Gastrocnemius medialis (tissue), 4 donors: ENCODE results near the gene MAN1C1. TPM values are rescaled to one million over a fixed set of nuclear protein-coding genes. Genes with fewer than 3 reads are reported as not detected.

Experiments
- ATAC-seq, 2 donors: fragments of 150-250 bp; one replicate each; pipeline ENCODE4 v1.9.1; 2016
- DNase-seq, 2 donors: peaks; one replicate each; pipeline ENCODE4 v3.0.0-alpha.2; 2019
- H3K27ac ChIP-seq, 4 donors: fragments of 200-600 bp; sonication (generic); 1 replicate in 1 of 4; 2 replicates in 3 of 4; pipeline ENCODE4 v1.5.1; 2016 to 2018; ENCODE audit warnings: mild to moderate bottlenecking in 2 of 4, moderate library complexity in 1 of 4
- H3K27me3 ChIP-seq, 3 donors: fragments of 200-600 bp; sonication (generic) in 2 of 3; 1 replicate in 1 of 3; 2 replicates in 2 of 3; pipeline versions ENCODE4 v1.5.1 to v1.6.0; 2016 to 2019; ENCODE audit warnings: mild to moderate bottlenecking in 1 of 3, moderate library complexity in 1 of 3
- H3K36me3 ChIP-seq, 2 donors: fragments of 200-600 bp; sonication (generic) in 1 of 2; one replicate each; pipeline ENCODE4 v1.5.1; 2017 to 2018
- H3K4me1 ChIP-seq, 2 donors: fragments of 200-600 bp; sonication (generic) in 1 of 2; one replicate each; pipeline ENCODE4 v1.5.1; 2016 to 2017; ENCODE audit warnings: mild to moderate bottlenecking in 2 of 2
- H3K4me3 ChIP-seq, 4 donors: fragments of 200-600 bp; sonication (generic) in 3 of 4; 1 replicate in 1 of 4; 2 replicates in 3 of 4; pipeline ENCODE4 v1.5.1; 2016 to 2019; ENCODE audit warnings: mild to moderate bottlenecking in 2 of 4
- H3K9me3 ChIP-seq, 3 donors: fragments of 200-600 bp; sonication (generic) in 2 of 3; 1 replicate in 1 of 3; 2 replicates in 2 of 3; pipeline ENCODE4 v1.5.1; 2016 to 2019
- POLR2A ChIP-seq, 2 donors: fragments of 450-650 bp; IDR thresholded peaks; one replicate each; pipeline ENCODE4 v1.6.1; 2017; ENCODE audit warnings: antibody characterized with exemption in 2 of 2, mild to moderate bottlenecking in 2 of 2, moderate library complexity in 2 of 2
- in situ Hi-C, 4 donors: fragments of 200-750 bp; cut with MboI; loops; one replicate each; pipeline versions ENCODE4 v1.15.0 to v1.8.0; 2017; ENCODE audit warnings: low sequenced_read_pairs in 4 of 4
- intact Hi-C: fragments of 100-400 bp; cut with DNase I; formaldehyde crosslinking; loops from one replicate; pipeline ENCODE4 v1.15.1; 2023; ENCODE audit warnings: low total_unique reads
- total RNA-seq, 4 donors: library from RNA; depleted of rRNA; stranded (reverse); fragments of >200 nt; gene quantifications; one replicate each; pipeline versions ENCODE4 v1.1.0 to v1.2.3, GENCODE V29; 2016
- TF ChIP-seq, protein P1 (sequence below), 5 experiments: fragments of 450-650 bp in 3 of 5; fragments of 200-600 bp in 2 of 5; sonication (generic) in 2 of 5; IDR thresholded peaks in 4 of 5; conservative IDR thresholded peaks in 1 of 5; 1 replicate in 4 of 5; 2 replicates in 1 of 5; pipeline ENCODE4 v1.5.1; 2016 to 2019; ENCODE audit warnings: antibody characterized with exemption in 5 of 5, mild to moderate bottlenecking in 3 of 5, moderate library complexity in 3 of 5

Gene MAN1C1
- total RNA-seq, 4 donors from 2014 or later = 2.0 to 4.4 (median 2.5) TPM

DNA sequence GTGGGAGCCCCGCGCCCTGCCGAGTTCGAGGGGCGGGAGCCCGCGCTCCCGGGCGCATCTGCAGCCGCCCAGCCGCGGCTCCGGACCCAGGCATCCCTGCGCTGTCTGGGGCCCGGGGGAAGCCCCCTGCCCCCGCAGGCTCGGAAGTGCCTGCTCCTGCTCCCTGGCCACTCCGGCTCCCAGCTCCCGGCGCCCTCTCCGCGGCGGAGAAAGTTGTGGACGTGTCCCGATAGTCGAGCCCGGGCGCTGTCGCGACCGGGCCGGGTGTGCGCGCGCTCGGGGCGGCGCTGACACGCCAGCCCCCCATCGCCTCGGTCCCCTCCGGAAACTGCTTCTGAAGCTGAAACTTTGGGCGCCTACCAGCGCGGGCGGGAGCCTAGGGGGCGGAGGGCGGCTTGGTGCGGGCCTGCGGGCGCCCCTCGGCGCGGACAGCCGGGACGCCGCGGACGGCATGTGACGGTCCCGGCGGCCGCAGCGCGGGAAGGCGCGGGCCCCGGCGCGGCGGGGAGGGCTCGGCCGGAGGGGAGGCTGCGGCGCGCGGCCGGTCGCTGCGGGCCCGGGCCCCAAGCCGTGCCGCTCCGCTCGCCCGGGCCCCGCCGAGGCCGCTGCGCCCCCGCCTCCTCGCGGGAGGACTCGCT, 515 bp downstream of the MAN1C1 start:
- in situ Hi-C loops = loop anchor here in 1 of 4 donors (25.0 kb wide), 1 partner anchor 120 kb away; no protein-coding TSS in a partner anchor
- DNase-seq = no peak

DNA sequence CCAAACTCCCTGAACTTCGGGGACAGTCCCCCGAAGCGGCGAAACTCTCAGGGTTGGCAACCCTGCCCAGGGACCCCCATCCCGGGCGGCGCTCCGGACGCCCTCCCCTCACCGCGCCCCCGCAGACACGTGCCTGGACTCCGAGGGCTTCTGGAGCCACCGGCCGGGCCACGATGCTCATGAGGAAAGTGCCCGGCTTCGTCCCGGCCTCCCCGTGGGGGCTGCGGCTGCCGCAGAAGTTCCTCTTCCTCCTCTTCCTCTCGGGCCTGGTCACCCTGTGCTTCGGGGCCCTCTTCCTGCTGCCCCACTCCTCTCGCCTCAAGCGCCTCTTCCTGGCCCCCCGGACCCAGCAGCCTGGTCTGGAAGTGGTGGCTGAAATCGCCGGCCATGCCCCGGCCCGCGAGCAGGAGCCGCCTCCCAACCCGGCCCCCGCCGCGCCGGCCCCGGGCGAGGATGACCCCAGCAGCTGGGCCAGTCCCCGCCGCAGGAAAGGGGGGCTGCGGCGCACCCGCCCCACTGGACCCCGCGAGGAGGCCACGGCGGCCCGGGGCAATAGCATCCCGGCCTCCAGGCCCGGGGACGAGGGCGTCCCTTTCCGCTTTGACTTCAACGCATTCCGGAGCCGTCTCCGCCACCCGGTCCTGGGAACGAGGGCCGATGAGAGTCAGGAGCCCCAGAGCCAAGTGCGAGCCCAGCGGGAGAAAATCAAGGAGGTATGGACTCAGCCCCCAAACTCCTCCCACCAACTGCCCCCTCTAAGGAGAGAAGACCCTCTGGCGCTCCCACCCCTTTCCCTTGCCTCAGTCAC, 1.2 kb downstream of the MAN1C1 start:
- Histone ChIP-seq H3K9me3 (no peaks in the 10 kb centered on the region), H3K4me3 (peak overlapping the region; percentile 49 to 82 (median 66)), H3K27me3 (no peaks in the 10 kb centered on the region), H3K27ac (peak overlapping the region; percentile 0 to 43 (median 22)), H3K4me1 (peaks cover 20 to 32% of the 10 kb centered on the region in 2 donors), H3K36me3 (no peaks in the 10 kb centered on the region)
- intact Hi-C loops = loop anchor here (1.0 to 2.0 kb wide), 5 partner anchors 15 to 187 kb away; partner anchors contain the start of gene LDLRAP1
- ATAC-seq (no peak), DNase-seq (no peak)
- in situ Hi-C loops = loop anchor here in 1 of 4 donors (25.0 kb wide), 1 partner anchor 119 kb away; no protein-coding TSS in a partner anchor
- TF ChIP-seq POLR2A (IDR thresholded peaks at IDR 0.05) = no peak
- TF ChIP-seq, protein P1, sequence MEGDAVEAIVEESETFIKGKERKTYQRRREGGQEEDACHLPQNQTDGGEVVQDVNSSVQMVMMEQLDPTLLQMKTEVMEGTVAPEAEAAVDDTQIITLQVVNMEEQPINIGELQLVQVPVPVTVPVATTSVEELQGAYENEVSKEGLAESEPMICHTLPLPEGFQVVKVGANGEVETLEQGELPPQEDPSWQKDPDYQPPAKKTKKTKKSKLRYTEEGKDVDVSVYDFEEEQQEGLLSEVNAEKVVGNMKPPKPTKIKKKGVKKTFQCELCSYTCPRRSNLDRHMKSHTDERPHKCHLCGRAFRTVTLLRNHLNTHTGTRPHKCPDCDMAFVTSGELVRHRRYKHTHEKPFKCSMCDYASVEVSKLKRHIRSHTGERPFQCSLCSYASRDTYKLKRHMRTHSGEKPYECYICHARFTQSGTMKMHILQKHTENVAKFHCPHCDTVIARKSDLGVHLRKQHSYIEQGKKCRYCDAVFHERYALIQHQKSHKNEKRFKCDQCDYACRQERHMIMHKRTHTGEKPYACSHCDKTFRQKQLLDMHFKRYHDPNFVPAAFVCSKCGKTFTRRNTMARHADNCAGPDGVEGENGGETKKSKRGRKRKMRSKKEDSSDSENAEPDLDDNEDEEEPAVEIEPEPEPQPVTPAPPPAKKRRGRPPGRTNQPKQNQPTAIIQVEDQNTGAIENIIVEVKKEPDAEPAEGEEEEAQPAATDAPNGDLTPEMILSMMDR (IDR thresholded peaks at IDR 0.05 in 4 of 5, conservative IDR thresholded peaks at IDR 0.05 in 1 of 5) = no peak

More for the DNA sequence above, 515 bp downstream of the MAN1C1 start:
- H3K27me3 ChIP-seq = no peaks in the 10 kb centered on the region
- no peaks in the 10 kb centered on the region for H3K9me3 ChIP-seq
- H3K4me1 ChIP-seq = peaks cover 20 to 30% of the 10 kb centered on the region in 2 donors
- intact Hi-C loops = loop anchor here (2.0 kb wide), 3 partner anchors 74 to 188 kb away; partner anchors contain the start of gene LDLRAP1
- H3K27ac ChIP-seq = peak overlapping the region; percentile 59 to 77 (median 70)
- ATAC-seq = peak; percentile 15 to 34
- H3K36me3 ChIP-seq = no peaks in the 10 kb centered on the region
- TF ChIP-seq, protein P1 (IDR thresholded peaks at IDR 0.05 in 4 of 5, conservative IDR thresholded peaks at IDR 0.05 in 1 of 5) = no peak
- TF ChIP-seq POLR2A (IDR thresholded peaks at IDR 0.05) = peak in 1 of 2 donors; percentile 18
- peak overlapping the region; percentile 68 to 86 (median 82) for H3K4me3 ChIP-seq

DNA sequence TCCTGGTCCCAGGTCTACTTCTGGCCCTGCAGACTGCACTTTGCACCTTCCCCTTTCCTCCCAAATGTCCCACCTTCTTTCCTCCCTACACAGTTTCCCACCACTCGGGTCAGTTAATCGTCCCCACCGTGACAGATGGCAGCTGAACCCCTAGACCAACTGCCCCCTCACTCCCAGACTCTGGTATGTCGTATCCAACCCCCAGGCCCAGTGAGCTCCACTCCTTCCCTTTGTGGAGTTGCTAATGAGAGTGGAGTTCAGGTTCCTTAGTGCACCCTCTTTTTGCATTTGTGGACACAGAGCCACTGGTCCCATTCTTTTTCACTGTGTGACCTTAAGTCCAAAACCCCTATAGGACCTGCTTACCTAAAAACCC, 1.8 kb downstream of the MAN1C1 start:
- H3K4me1 ChIP-seq = peaks cover 20 to 32% of the 10 kb centered on the region in 2 donors
- peak overlapping the region; percentile 49 to 82 (median 66) for H3K4me3 ChIP-seq
- intact Hi-C loops = loop anchor here (1.0 to 2.0 kb wide), 2 partner anchors 14 to 126 kb away; no protein-coding TSS in a partner anchor
- H3K27ac ChIP-seq = peak overlapping the region; percentile 0 to 43 (median 8)
- DNase-seq = no peak
- ATAC-seq = no peak
- no peaks in the 10 kb centered on the region for H3K9me3 ChIP-seq
- no peaks in the 10 kb centered on the region for H3K36me3 ChIP-seq
- in situ Hi-C loops = loop anchor here in 1 of 4 donors (25.0 kb wide), 1 partner anchor 119 kb away; no protein-coding TSS in a partner anchor
- H3K27me3 ChIP-seq = no peaks in the 10 kb centered on the region
- TF ChIP-seq, protein P1 (IDR thresholded peaks at IDR 0.05 in 4 of 5, conservative IDR thresholded peaks at IDR 0.05 in 1 of 5) = no peak
- TF ChIP-seq POLR2A (IDR thresholded peaks at IDR 0.05) = no peak

DNA sequence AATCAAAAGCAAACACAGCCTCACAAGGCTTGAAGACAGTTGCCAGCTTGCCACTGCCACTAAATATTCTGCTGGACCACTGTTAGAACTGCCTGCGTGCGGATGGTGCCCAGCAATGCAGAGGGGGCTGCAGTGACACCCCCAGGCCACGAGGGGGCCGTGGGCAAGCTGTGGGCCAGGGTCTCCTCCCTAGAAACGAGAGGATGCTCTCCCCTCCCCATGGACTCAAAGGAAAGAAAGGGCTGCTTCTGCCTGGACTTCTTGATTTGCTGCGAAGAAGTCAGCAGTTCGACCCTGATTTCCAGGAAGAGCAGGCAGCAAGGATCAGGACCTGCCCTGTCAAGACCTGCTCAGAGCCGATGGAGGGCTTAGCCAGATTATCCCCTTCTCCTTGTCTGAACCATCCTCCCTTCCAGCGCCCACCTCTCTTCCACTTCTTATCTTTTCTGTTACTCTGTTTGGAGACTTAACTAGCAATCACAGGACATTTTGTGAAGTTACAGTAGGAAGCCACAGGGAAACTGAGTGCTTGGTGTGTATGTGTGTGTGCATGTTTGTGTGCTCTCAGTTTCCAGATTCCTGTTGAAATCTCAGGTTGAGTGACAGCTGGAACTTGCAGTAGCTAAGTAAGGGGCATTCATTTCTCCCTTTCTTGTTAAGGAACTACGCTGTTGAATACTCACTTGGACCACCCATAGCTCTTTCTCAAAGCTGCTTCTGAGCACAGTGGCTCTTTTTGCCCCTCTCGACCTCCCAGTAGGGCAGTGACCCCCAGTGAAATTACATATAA, 2.7 kb downstream of the MAN1C1 start:
- H3K4me3 ChIP-seq = peak overlapping the region in 1 of 4 donors; percentile 68

More for the DNA sequence above, 2.7 kb downstream of the MAN1C1 start:
- Histone ChIP-seq H3K36me3 (no peaks in the 10 kb centered on the region), H3K27me3 (no peaks in the 10 kb centered on the region), H3K27ac (no peak overlapping the region), H3K4me1 (peaks cover 20 to 32% of the 10 kb centered on the region in 2 donors), H3K9me3 (no peaks in the 10 kb centered on the region)
- TF ChIP-seq, protein P1 (IDR thresholded peaks at IDR 0.05 in 4 of 5, conservative IDR thresholded peaks at IDR 0.05 in 1 of 5) = peak; percentile 59 to 82 (median 73)
- TF ChIP-seq POLR2A (IDR thresholded peaks at IDR 0.05) = no peak
- no peak for DNase-seq
- intact Hi-C loops = loop anchor here (2.0 kb wide), 1 partner anchor 14 kb away; no protein-coding TSS in a partner anchor
- in situ Hi-C loops = loop anchor here in 1 of 4 donors (25.0 kb wide), 1 partner anchor 118 kb away; no protein-coding TSS in a partner anchor
- ATAC-seq = no peak
